GM21717 (cell line): ENCODE data around the gene MREG.
A peak's percentile ranks its signal among the peaks of the same experiment; 100 is the strongest.

ENCODE experiments used
- ATAC-seq: cut with Tn5 transposase; IDR thresholded peaks from one replicate; pipeline ENCODE4 v1.9.1; 2021; ENCODE audit warnings: mild to moderate bottlenecking, moderate library complexity; ENCODE audit not compliant: unreplicated experiment

MREG gene, protein sequence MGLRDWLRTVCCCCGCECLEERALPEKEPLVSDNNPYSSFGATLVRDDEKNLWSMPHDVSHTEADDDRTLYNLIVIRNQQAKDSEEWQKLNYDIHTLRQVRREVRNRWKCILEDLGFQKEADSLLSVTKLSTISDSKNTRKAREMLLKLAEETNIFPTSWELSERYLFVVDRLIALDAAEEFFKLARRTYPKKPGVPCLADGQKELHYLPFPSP

DNA sequence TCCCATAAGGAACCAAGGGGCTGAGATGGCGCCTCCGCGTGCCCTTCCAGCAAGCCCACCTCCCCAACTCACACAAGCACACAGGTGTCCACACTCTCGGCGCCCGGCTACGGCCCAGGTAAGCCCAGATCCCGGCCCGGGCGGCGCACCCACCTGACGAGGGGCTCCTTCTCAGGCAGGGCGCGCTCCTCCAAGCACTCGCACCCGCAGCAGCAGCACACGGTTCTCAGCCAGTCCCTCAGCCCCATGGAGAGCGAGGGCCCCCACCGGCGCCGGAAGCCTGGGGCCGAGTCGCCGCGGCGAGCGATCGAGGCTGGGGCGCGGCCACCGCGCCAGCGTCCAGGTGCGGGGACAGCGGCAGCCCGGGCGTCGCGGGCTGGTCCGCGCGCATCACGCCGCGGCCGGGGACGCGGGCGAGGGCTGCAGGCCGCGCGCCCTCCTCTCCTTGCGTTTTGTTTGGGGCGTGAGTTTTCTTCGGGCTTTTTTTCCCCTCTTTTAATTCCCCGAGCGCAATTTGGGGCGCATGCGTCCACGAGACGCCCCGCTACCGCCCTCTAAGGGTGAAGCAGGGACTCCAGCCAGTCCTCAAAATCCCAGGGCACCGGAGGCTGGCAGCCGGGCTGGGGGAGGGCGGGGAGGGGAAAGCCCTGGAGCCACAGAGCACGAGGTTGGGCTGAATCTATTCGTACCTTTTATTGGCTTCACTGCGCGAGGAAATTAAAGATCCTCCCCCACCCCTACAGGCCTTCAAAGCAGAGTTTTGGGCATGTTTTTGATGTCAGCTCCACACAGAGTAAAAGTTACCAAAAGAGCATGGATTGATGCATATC, at the start of gene MREG:
MREG (minus strand) TSS at position 472 of the 830 bp plus-strand sequence; CDS start at position 248, 224 bp downstream.
- peak; percentile 43 for ATAC-seq

DNA sequence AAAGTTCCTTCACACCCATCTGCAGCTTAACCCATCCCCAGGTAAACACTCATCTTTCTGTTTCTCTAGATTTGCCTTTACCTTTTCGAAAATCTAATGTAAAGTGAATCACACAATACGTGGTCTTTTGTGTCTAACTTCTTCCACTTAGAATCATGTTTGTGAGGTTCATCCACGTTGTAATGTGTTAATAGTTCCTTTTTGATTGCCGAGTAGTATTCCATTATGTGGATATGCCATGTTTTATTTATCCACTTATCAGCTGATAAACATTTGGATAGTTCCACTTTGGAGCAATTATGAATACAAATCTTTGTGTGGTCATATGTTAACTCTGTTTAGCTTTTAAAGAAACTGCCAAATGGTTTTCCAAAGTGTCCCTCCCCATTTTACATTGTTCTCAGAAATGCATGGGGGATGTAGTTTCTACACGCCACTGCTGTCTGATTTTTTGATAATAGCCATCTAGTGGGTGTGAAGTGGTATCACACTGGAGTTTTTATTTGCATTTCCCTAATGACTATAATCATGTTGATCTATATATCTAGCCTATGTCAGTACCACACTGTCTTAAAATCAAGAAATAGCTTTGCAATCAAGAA, 46.0 kb upstream of the MREG start:
- ATAC-seq: no peak

DNA sequence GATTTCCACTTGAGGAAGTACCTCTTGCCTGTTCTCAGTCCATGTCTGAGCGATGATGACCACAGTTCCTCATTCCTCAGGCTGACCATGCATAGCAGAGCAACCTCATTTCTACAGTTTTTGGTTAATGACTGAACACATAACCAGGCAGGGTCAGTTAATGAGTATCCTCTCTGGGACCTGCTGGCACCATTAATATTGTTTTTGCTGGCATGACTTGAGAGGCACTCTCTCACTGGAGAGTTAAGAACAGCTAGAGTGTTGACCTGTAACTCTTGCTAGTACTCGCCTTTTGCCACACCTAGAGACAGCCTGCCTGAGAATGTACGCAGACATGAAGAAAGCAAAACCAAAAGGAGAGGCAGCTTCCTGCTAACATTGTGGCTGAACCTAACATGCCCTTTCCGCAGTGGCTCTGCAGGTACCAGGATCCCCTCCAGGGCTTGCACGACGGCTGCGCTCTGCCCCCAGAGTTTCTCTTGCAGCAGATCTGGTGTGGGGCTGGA, 44.4 kb upstream of the MREG start:
- ATAC-seq: peak; percentile 91

DNA sequence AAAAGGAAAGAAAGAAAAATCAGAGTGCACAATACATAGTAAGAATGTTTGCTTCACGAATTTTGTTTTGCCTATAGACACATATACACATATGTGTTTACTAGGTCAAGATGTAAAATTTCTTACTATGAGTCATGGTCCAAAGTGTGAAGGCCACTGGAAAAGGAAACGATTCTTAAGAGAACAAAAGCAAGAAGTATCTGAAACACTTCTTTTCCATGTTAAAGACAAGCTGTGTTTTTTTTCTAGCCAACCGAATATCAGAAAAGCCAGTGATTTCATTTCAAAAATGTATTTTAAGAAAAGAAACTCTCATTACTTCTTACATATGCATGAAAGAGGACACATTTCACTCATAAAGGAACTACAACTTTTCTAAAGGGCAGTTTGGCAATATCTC, 43.4 kb upstream of the MREG start:
- peak; percentile 43 for ATAC-seq

DNA sequence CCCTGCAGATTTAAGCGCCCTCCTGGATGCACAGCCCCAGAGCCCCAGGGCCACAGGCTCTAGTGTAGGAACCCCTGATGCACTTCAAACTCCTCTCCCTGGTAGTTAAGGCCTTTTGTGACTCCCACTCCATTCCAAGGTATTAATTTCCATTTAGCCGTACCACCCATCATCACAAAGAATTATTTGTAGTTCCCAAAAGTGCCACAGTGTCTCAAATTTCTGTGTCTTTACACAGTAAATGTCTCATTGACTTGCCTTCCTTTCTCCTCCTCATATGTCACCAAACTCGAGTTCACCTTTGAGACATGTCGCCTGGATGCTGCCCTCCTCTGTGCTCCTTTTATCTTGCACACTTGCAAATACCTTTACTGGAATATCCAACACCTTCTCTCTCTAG, 42.3 kb upstream of the MREG start:
- no peak for ATAC-seq

DNA sequence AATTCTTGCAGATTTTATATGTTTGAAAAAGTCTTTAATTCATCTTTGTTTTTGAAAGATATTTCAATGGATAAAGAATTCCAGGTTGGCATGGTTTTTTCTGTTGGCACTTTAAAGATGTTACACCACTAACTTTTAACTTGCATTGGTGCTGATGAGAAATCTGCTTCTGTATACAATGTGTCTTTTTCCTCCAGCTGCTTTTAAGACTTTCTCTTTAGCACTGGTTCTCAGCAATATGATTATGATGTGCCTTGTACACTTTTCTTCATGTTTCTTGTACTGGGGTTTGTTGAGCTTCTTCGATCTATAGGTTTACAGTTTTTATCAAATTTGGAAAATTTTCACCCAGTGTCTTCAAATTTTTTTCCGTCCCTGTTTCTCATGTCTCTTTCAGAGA, 39.1 kb upstream of the MREG start:
- no peak for ATAC-seq

DNA sequence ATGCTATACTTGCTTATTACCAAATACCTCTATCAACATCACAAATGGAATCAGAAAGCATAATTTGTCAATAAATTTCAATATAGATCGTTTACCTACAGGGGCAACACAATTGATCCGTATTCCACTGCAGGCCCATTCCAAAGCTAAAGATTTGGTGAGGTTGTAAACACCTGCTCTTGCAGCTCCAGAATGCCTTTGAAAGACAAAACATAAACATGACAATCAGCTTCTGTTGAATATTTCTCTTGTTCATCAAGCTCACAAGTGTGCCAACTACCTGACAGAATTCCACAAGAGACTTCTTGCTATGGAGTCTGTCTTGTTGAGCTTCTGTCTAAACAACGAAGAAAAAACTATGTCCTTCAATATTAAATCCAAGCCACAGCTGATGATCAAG, 38.0 kb upstream of the MREG start:
- no peak for ATAC-seq

DNA sequence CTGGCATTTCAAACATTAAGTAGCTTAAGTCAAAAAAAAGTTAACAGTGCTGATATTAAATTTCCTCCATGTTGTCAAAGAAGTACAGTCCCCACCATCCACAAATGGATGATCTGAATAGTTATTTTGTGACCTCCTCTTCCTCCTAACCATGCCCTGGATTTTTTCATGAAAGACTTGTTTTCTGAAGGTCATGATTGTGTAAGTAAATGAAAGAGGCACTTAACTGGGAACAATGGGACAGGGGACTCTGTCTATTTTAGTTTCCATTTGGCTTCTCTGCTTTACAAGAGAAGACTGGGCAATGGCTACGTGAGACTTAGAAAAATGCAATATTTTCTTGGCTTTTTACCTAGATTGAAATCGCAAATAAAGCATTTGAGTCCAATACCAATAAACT, 36.1 kb upstream of the MREG start:
- no peak for ATAC-seq

DNA sequence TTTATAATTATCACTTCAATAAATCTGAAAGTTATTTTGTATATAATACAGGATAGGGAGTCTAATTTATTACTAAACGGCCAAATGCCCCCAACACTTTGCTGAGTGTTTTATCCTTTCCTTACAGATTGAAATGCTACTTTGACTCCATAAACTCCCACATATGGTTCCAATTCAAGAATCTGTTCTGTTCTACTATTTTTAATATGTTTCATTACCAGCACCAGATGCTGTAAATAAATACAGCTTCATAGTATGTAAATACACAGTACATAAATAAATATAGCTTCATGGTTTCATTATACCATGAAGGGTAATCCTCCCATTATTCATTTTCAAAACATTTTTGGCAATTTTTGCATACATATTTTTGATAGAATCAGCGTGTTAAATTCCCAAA, 34.0 kb upstream of the MREG start:
- no peak for ATAC-seq

DNA sequence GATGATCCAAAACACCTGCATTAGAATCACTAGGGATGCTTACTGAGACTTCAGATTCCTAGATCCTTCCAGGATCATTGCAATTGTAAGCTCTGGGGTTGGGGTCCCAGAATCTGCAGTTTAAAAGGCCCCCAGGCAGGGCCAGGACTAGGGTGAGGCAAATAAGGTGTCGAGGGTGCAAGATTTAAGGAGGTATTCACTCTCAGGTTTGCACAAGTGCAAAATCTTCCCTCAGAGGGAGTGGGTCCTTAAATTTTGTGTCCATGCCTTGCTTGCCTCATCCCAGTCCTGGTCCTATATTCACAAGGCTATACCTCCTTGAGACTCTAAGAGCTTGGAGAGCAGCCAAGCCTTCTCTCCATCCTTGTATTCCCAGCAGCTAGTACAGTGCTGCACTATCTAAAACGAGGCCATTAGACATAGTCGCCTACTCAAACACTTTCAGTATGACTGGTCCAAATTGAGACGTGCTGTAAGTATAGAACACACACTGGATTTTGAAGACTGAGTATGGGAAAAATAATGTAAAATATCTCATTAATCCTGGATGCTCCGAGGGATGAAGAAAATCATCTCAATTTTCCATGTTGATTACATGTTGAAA, 31.6 kb upstream of the MREG start:
- peak; percentile 96 for ATAC-seq

DNA sequence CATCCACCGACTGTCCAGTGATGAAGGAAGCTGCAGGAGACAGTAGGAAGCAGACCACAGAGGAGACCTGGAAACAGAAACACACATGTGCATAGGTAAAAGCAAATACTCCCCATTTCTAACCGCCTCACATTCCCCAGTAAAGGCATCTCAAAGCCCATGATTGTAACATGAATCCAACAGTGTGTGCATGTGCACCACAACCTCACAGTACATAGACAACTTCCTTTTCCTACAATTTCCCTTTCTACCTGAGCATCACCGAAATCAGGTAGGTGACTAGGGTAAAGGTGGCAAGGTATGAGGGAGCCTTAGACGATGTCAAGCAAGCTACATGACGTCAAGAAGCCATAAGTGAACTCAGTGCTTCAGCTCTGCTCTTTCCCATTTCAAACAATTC, 30.6 kb upstream of the MREG start:
- ATAC-seq: no peak

DNA sequence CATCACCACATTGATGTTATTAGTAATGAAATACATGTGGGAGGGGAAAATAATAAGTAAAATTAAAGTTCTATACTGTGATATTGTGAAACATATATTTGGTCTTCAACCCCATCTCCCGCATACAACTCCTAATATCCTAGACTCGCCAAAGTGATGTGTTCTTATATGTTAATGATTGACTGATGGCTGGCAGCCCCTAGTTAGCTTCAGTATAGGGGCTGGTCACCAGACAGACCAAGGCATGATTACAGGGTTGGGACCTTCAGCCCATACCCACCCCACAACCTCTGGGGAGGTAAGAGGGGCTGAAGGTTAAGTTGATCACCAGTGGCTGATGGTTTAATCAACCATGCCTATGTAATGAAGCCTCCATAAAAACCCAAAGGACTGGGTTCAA, 28.1 kb upstream of the MREG start:
- ATAC-seq: no peak

DNA sequence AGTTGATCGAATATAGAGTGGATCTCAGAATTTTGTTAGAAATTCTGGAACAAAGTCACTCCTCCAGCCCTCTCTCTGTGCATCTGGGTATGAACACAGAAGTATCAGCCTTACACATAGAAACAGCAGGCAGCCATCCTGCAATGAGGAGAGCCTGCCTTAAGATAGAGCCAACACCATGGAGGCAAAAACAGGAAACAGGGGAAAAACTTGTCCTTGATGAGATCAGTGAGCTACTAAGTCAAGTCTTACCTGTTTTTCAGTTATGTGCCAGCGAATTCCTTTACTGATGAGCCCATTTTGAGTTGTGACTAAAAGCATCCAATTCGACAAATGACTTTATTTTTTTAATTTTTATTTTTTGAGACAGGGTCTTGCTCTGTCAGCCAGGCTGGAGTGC, 26.6 kb upstream of the MREG start:
- ATAC-seq: no peak

DNA sequence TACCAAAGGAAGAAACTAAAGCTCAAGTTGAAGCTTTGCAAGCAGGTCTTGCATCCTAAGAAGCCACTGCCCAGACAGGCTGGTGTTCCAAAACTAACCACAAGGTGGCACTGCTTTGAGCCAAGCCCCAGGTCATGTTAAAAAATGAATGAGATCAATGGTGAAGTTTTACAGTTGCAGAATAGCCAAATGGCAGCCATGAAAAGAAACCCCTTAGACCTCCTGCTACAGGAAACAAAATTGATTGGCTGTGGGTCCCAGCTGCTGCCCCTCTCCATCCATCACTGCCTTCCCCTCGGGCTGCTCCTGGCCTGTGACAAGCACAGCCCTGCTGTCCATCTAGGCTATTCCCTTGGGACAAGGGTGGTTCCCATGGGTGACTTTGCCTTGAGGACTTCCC, 20.7 kb upstream of the MREG start:
- peak; percentile 34 for ATAC-seq

DNA sequence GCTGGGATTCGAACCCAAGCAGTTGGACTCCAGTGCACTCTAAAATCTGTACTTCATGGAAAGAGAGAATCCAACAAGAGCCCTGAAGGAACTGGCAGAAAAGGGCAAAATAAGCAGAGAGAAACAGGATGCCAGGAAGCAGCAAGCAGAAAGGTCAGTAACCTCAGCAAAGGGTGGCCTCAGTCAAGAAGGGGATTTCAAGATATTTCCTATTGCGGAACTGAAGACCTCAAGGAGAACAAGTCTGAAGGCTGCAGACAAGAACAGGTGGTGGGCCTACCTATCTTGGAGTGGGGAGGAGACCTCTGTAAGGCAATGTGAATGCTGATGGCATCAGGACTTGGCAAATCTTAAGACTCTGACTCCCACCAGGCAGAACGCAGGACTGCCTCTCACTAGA, 20.1 kb upstream of the MREG start:
- ATAC-seq: peak; percentile 41

DNA sequence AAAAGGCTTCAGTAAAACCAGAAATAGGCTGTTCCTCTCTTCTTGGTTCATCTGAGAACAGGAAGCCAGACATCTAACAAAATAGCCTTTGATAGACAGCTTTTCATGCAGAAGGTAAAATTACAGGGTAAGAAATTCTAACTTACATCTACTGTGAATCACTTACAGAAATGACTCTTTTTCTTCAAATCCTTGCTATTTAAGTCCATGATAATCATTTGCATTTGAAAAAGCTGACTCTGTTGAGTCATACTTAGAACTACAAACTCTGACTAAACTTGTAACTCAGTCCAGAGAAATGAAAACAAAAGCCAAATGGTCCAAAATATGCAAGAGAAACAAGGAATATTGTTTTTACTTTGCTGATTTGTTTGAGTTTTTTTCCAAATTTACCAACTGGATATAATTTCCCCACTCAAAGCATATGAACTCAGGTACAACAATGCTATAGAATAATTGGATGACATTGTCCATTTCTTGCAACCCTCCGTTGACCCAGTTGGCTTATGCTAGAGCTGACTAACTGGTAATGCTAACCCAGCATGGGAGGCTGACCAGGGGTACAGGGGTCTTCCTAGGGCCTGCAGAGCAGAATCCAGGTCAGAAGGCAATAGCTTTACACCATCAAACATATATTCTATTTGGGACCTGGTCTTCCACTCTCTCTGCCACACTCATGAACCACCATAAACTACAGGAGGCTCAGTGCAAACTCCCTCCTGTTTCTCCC, 18.8 kb upstream of the MREG start:
- peak; percentile 81 for ATAC-seq

DNA sequence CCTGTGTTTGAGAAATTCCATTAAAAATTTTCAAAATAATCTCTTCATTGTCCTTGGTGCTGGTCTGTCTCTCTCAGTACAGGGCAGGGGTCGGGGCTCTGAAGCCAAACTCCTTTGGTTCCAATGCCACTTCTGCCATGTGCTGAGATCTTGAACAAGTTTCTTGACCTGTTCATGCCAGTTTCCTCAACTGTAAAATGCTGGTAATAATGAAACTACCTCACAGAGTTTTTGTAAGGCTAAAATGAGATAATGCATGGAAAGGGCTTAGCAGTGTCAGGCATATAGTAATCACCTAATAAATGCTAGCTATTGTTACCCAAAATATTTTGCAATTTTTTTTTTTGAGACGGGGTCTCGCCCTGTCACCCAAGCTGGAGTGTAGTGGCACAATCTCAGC, 16.9 kb upstream of the MREG start:
- no peak for ATAC-seq

DNA sequence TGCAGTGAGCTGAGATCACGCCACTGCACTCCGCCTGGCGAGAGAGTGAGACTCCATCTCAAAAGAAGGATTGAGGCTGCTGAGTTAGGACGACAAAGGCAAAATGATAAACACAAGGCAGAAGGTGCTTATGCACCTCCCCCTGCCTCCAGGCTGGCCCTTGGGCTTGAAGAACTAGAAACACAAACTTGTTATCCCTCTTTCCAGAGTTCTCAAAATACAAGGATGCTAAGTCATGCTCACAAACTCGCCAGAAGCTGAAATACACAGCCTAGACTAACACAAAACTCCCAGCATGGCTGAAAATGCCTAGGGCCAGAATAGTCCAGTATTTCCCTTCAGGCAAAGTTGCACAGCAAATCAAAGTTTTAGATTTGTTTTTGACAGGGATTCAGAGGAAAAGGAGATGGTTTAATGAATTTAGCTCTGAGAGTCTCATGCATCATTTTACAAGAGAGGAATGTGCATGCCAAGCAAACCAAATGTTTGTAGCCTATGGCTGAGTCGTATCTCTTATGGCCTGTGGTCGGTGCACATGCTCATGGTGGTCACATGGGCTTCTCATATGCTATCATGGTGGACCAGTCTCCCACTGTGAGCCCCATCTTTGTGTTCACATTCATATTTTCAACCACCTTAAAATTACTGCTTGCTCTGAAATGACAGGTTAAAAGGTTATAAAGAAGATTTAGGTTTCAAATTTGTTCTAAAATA, 16.2 kb upstream of the MREG start:
- ATAC-seq: no peak

DNA sequence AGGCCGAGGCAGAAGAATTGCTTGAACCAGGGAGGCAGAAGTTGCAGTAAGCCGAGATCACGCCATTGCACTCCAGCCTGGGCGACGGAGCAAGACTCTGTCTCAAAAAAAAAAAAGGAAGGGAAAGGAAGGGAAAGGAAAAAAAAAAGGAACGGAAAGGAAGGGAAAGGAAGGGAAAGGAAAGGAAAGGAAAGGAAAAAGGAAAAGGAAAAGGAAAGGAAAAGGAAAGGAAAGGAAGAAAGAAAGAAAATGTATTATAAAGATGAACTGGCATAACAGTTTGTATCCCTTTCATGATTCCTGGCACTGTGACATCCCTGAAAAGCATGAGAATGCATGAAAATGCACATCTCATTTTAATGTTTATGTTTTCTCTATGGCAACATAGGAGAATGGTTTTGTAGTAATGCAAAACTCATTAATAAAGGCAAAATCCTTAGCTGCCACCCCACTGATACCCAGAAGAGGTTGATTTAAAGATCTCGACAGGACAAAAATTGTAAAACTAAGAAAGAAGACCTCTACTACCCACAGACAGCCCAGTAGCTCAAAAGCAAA, 11.5 kb upstream of the MREG start:
- ATAC-seq: no peak

DNA sequence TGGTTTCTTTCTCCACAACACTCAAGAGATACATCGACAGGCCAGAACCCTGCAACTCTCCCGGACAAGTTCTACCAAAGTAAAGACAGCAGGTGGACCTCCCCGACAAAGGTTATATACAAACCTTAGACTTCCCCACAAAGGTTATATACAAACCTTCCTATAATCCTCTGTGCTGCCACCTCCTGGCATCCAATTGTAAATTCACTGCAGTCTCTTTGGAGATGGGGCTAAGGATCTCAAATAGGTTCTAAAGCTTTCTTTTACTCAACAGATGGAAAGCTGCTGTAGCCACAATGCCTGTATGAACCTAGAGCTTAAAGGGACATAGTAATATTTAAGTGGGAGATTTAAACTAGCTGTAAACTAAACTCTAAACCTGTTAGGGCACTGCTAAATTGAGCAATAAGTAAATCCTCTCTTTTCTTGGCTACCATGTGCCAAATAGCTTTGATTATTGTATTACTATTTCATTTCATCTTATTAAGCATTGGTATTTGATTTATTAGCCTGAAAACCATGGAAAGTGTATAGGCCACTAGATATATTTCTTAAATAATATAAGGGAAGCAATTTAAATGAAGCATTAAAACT, 9.8 kb upstream of the MREG start:
- peak; percentile 89 for ATAC-seq
